HepG2 (cell line): ENCODE measurements around the gene NUDT15.

Experiments used
- ADNP ChIP-seq: sonication (generic); formaldehyde crosslinking; IDR thresholded peaks from 2 replicates; pipeline ENCODE4 v1.4.0; 2020; ENCODE audit warnings: missing genetic modification reagents
- JUND ChIP-seq: sonication (generic); formaldehyde crosslinking; IDR thresholded peaks from 2 replicates; pipeline ENCODE4 v1.8.0; 2022; ENCODE audit warnings: mild to moderate bottlenecking, missing genetic modification reagents
- MED1 ChIP-seq: sonication (generic); formaldehyde crosslinking; IDR thresholded peaks from 2 replicates; pipeline ENCODE4 v1.4.0; 2020; ENCODE audit warnings: missing genetic modification reagents
- ZNF777 ChIP-seq: sonication (generic); formaldehyde crosslinking; IDR thresholded peaks from 2 replicates; pipeline ENCODE4 v1.4.0; 2020; ENCODE audit warnings: missing genetic modification reagents

DNA sequence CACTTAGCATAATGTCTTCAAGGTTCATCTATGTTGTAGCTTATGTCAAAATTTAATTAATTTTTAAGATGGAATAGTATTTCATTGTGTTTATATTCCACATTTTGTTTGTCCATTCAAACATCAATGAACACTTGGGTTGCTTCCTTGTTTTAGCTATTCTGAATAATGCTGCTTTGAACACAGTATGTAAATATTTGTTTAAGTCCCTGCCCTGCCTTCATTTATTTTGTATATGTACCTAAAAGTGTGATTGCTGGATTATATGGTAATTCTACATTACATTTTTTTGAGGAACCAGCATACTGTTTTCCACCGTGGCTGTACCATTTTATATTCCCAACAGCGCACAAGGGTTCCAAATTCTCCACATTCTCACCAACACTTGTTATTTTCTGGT, 18.9 kb upstream of the NUDT15 start:
- no peak for TF ChIP-seq JUND
- no peak for TF ChIP-seq MED1
- no peak for TF ChIP-seq ADNP
- no peak for TF ChIP-seq ZNF777 (CRISPR knock-in tag)
